ENCODE measurements around the gene PIK3R3.

DNA sequence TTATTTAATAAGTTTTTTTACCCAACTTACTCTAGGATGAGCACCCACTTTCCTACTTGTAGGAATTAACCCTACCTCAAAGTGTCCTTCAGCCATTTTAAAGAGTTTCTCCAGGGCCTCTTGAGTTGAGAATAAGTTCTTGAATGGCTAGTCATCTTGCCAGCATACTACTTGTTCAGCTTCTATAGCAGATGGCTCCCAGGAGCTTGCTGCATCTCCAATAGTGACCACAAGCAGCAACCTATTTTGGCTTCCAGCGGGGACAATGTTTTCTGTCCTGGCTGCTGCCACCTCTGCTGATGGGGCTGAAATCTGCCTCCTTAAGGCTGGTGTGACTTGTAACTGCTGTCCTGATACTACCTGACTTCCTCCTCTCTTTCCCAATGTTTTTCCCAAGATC, 20.8 kb upstream of the PIK3R3 start:
- TF ChIP-seq ETV6 (CRISPR knock-in tag; IDR thresholded peaks at IDR 0.05) (no peak), NFYB (CRISPR knock-in tag; conservative IDR thresholded peaks at IDR 0.05; ENCODE audit: low read depth) (no peak), CTCF (IDR thresholded peaks at IDR 0.05) (no peak), USF1 (CRISPR knock-in tag; IDR thresholded peaks at IDR 0.05) (no peak), ZBTB43 (CRISPR knock-in tag; IDR thresholded peaks at IDR 0.05) (no peak), STAT6 (CRISPR knock-in tag; conservative IDR thresholded peaks at IDR 0.05; ENCODE audit: low read depth) (no peak), ZNF121 (CRISPR knock-in tag; IDR thresholded peaks at IDR 0.05) (no peak), SMAD4 (CRISPR knock-in tag; IDR thresholded peaks at IDR 0.05) (no peak), RELA (CRISPR knock-in tag; IDR thresholded peaks at IDR 0.05; ENCODE audit: borderline replicate concordance) (no peak), ATF3 (CRISPR knock-in tag; conservative IDR thresholded peaks at IDR 0.05) (no peak)
- TF ChIP-seq, protein P1, sequence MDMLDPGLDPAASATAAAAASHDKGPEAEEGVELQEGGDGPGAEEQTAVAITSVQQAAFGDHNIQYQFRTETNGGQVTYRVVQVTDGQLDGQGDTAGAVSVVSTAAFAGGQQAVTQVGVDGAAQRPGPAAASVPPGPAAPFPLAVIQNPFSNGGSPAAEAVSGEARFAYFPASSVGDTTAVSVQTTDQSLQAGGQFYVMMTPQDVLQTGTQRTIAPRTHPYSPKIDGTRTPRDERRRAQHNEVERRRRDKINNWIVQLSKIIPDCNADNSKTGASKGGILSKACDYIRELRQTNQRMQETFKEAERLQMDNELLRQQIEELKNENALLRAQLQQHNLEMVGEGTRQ (CRISPR knock-in tag; IDR thresholded peaks at IDR 0.05), result no peak

Measured in WTC11 (cell line).